A673 (cell line): ENCODE data around the gene SRPX2. TPM values are rescaled to one million over a fixed set of nuclear protein-coding genes. Genes with fewer than 3 reads are reported as not detected.

Experiments
- BruUV-seq: library from RNA; stranded (reverse); fragments of 400-500 nt; replicated peaks from 2 replicates; lab custom pipeline; 2021; lab: Mats Ljungman, UMichigan
- CTCF ChIA-PET: fragments of 300-600 bp; sonication (Branson Sonifier 250); formaldehyde crosslinking; loops from one replicate; lab custom pipeline; 2022; ENCODE audit warnings: antibody characterized with exemption; lab: Charles Lee
- POLR2A ChIA-PET: fragments of 300-600 bp; sonication (Branson Sonifier 250); formaldehyde crosslinking; loops from one replicate; lab custom pipeline; 2022; ENCODE audit warnings: antibody characterized with exemption; ENCODE audit not compliant: low non-redundant PET; lab: Charles Lee
- DNase-seq: peaks from one replicate; pipeline ENCODE4 v3.0.0-alpha.2; 2015; ENCODE audit warnings: low spot score
- H3K27ac ChIP-seq: fragments of 200-600 bp; sonication (generic); 2 replicates; pipeline ENCODE4 v1.5.1; 2016; ENCODE audit warnings: mixed run types, low read depth, mild to moderate bottlenecking, mixed read lengths, antibody characterized with exemption, low read length; ENCODE audit not compliant: poor library complexity, severe bottlenecking
- H3K27me3 ChIP-seq: fragments of 200-600 bp; sonication (generic); replicated peaks from 2 replicates; pipeline ENCODE4 v1.6.1; 2017; ENCODE audit warnings: mixed run types, low read depth, mild to moderate bottlenecking, mixed read lengths, antibody characterized with exemption, low read length; ENCODE audit not compliant: insufficient read depth, poor library complexity
- H3K36me3 ChIP-seq: fragments of 200-600 bp; sonication (generic); 2 replicates; pipeline ENCODE4 v1.6.1; 2016; ENCODE audit warnings: mixed run types, mild to moderate bottlenecking, mixed read lengths, antibody characterized with exemption, low read length; ENCODE audit not compliant: insufficient read depth, poor library complexity, severe bottlenecking
- H3K4me1 ChIP-seq: fragments of 200-600 bp; sonication (generic); 2 replicates; pipeline ENCODE4 v1.6.1; 2017; ENCODE audit warnings: mixed run types, mild to moderate bottlenecking, mixed read lengths, antibody characterized with exemption, low read length; ENCODE audit not compliant: insufficient read depth, poor library complexity, severe bottlenecking
- H3K4me3 ChIP-seq: fragments of 200-600 bp; sonication (generic); 2 replicates; pipeline ENCODE4 v1.5.1; 2016; ENCODE audit warnings: low read depth, mixed run types, mild to moderate bottlenecking, mixed read lengths, low read length; ENCODE audit not compliant: poor library complexity, severe bottlenecking
- H3K9me3 ChIP-seq: fragments of 200-600 bp; sonication (generic); 2 replicates; pipeline ENCODE4 v1.6.1; 2016; ENCODE audit warnings: mixed run types, low read depth, mild to moderate bottlenecking, mixed read lengths, antibody characterized with exemption, low read length; ENCODE audit not compliant: poor library complexity, severe bottlenecking
- CTCF ChIP-seq: fragments of 300-800, 200-600 bp; sonication (generic); conservative IDR thresholded peaks from 2 replicates; pipeline ENCODE4 v1.5.1; 2017; ENCODE audit warnings: low read depth, mild to moderate bottlenecking, antibody characterized with exemption, low read length, moderate library complexity, mixed read lengths
- EZH2 ChIP-seq: fragments of 200-600 bp; sonication (generic); IDR thresholded peaks from 2 replicates; pipeline ENCODE4 v1.6.1; 2017; ENCODE audit warnings: borderline replicate concordance, low read depth, mild to moderate bottlenecking, mixed read lengths, antibody characterized with exemption, low read length; ENCODE audit not compliant: poor library complexity, severe bottlenecking
- intact Hi-C: fragments of 100-400 bp; cut with micrococcal nuclease; formaldehyde crosslinking; loops from one replicate; pipeline ENCODE4 v1.10.0; 2022; ENCODE audit not compliant: unreplicated experiment
- total RNA-seq: library from RNA; stranded (reverse); gene quantifications from 2 replicates; pipeline ENCODE4 v1.2.3, GENCODE V29; 2021

SRPX2 gene
- total RNA-seq, 1 experiment from 2014 or later: 12.3 TPM

GRCh38 chrX:100600340-100600739 lies 43.7 kb upstream of the SRPX2 start:
- Histone ChIP-seq H3K27me3 (peaks cover 4% of the 10 kb centered on the region), H3K4me3 (no peak overlapping the region), H3K9me3 (no peaks in the 10 kb centered on the region), H3K36me3 (no peaks in the 10 kb centered on the region), H3K27ac (no peak overlapping the region), H3K4me1 (no peaks in the 10 kb centered on the region)
- BruUV-seq: no TSS peak
- DNase-seq: no peak
- ChIA-PET CTCF (no interaction called here), POLR2A (no interaction called here)
- no peak for TF ChIP-seq EZH2
- no peak for TF ChIP-seq CTCF
- intact Hi-C loops: no loop called here

GRCh38 chrX:100600758-100601157 lies 43.2 kb upstream of the SRPX2 start:
- Histone ChIP-seq H3K36me3 (no peaks in the 10 kb centered on the region), H3K4me3 (no peak overlapping the region), H3K9me3 (no peaks in the 10 kb centered on the region), H3K27me3 (peaks cover 4% of the 10 kb centered on the region), H3K4me1 (no peaks in the 10 kb centered on the region), H3K27ac (no peak overlapping the region)
- TF ChIP-seq EZH2 (no peak), CTCF (no peak)
- intact Hi-C loops: no loop called here
- CTCF ChIA-PET: no interaction called here
- POLR2A ChIA-PET: no interaction called here
- no peak for DNase-seq
- no TSS peak for BruUV-seq

GRCh38 chrX:100606753-100607152 lies 37.2 kb upstream of the SRPX2 start:
- no peak overlapping the region for H3K27ac ChIP-seq
- peaks cover 9% of the 10 kb centered on the region for H3K27me3 ChIP-seq
- intact Hi-C loops: no loop called here
- TF ChIP-seq EZH2 (no peak), CTCF (no peak)
- POLR2A ChIA-PET: no interaction called here
- H3K36me3 ChIP-seq: no peaks in the 10 kb centered on the region
- H3K4me3 ChIP-seq: no peak overlapping the region
- BruUV-seq: no TSS peak
- DNase-seq: no peak
- H3K9me3 ChIP-seq: no peaks in the 10 kb centered on the region
- no peaks in the 10 kb centered on the region for H3K4me1 ChIP-seq
- CTCF ChIA-PET: no interaction called here
